GM18505 (cell line): ENCODE results near the gene RPL38.

ENCODE experiments used
- ATAC-seq: cut with Tn5 transposase; IDR thresholded peaks from one replicate; pipeline ENCODE4 v1.9.1; 2021; ENCODE audit not compliant: unreplicated experiment
- POLR2A ChIP-seq: IDR thresholded peaks from 4 replicates; pipeline ENCODE4 v1.6.1; 2011; ENCODE audit warnings: borderline replicate concordance; ENCODE audit not compliant: insufficient read depth, insufficient read length; ENCODE audit errors: extremely low read depth

RPL38 gene

DNA sequence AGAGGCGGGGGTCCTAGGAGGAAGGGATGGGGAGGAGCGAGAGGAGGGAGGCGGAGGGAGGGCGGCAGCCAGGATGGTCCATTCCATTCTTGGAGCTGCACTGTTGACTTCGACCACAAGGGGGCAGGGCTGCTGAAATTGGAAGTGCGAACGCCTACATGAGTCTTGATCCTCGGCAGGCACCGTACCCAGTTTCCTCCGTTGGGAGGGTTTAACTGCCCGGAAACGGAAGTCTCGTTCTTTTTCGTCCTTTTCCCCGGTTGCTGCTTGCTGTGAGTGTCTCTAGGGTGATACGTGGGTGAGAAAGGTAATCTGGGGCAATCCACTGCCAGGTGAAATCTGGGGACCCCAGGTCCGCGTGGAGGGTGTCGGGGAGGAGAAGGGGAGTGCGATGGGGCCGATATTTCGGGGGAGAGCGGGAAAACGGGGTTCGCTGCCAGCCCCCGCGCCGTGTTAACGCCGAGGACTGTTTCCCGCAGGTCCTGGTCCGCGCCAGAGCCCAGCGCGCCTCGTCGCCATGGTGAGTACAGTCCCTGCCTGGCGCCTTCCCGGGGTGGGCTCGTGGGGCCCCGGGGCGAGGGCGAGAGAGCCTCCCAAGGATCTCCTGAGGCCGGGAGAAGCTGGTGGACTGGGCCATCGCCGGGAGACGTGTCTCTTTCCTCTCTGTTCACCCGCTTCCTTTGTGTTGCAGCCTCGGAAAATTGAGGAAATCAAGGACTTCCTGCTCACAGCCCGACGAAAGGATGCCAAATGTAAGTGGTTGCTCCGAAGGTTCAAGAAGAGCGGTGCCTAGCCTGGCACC, at the start of gene RPL38:
TSS of gene RPL38 (plus strand) at position 240 of the 802 bp plus-strand sequence. CDS start at position 518, 278 bp downstream.
- TF ChIP-seq POLR2A, result peak; percentile 98
- peak; percentile 72 for ATAC-seq

DNA sequence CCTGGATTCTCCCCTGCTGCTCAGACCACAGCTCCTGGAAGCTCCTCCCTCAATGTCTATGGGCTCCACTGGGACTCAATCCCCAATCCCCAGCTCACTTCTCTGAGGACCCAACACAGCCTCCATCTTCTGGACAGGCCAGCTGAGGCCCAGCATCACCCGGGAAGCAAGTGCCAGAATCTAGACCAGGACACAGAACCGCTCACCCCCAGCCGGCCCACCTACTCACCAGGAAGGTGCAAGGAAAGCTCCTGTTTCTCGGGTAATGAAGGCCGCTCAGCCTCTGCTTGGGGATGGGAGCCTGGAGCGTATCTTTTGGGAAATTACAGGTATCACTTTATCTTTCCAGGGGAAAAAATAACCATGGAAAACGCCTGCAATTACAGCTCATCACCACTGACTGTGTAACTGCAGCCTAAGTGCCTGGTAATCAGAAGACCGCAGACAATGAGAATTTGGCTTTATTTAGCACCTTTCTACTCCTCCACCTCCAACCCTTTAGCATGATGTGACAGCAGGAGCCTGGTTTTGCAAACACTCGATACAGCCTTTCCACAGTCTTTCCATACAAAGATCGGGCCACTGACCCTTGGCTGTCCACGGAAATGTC, 49.6 kb upstream of the RPL38 start:
- TF ChIP-seq POLR2A, result no peak
- ATAC-seq, result no peak

- TF ChIP-seq POLR2A, result no peak
- no peak for ATAC-seq
Measured at GRCh38 chr17:74156878-74157277, 46.6 kb upstream of the RPL38 start.

GRCh38 chr17:74157366-74157765, 46.1 kb upstream of the RPL38 start:
- TF ChIP-seq POLR2A, result no peak
- no peak for ATAC-seq

- no peak for TF ChIP-seq POLR2A
- ATAC-seq, result no peak
Measured at GRCh38 chr17:74158761-74159160, 44.7 kb upstream of the RPL38 start.

GRCh38 chr17:74159226-74159840, 44.1 kb upstream of the RPL38 start:
- no peak for TF ChIP-seq POLR2A

GRCh38 chr17:74160656-74161502, 42.6 kb upstream of the RPL38 start:
- TF ChIP-seq POLR2A, result no peak
- no peak for ATAC-seq

More at GRCh38 chr17:74159226-74159840, 44.1 kb upstream of the RPL38 start:
- ATAC-seq, result no peak

DNA sequence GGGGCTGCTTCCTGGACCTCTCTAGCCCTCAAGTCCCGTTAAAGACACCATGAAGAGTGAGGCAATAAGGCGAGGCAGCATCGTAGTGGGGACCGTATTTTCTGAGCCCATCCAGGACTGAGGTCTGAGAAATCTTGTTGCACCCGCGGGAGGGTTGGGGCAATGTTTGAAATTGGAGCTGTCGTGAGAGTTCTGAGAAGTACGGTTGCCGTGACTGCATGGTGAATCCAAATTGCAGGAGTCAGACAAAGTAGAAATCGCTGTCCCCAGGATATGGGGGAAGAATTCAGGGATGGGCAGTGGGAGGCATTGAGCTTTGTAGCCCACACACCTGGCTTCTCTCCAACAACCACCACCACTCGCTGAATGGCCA, 42.0 kb upstream of the RPL38 start:
- no peak for TF ChIP-seq POLR2A
- no peak for ATAC-seq

- ATAC-seq, result no peak
- no peak for TF ChIP-seq POLR2A
Measured at GRCh38 chr17:74163271-74163821, 40.1 kb upstream of the RPL38 start.

GRCh38 chr17:74163836-74164235, 39.6 kb upstream of the RPL38 start:
- TF ChIP-seq POLR2A, result no peak
- no peak for ATAC-seq

- no peak for TF ChIP-seq POLR2A
- no peak for ATAC-seq
Measured at GRCh38 chr17:74164446-74165045, 38.9 kb upstream of the RPL38 start.

- no peak for TF ChIP-seq POLR2A
- ATAC-seq, result no peak
Measured at GRCh38 chr17:74165797-74166365, 37.6 kb upstream of the RPL38 start.
